ENCODE measurements around the gene POPDC2. TPM values are rescaled to one million over a fixed set of nuclear protein-coding genes. Genes with fewer than 3 reads are reported as not detected.

The POPDC2 gene
- total RNA-seq, 4 donors from 2014 or later, result 19.7 to 98.2 (median 67.6) TPM

DNA sequence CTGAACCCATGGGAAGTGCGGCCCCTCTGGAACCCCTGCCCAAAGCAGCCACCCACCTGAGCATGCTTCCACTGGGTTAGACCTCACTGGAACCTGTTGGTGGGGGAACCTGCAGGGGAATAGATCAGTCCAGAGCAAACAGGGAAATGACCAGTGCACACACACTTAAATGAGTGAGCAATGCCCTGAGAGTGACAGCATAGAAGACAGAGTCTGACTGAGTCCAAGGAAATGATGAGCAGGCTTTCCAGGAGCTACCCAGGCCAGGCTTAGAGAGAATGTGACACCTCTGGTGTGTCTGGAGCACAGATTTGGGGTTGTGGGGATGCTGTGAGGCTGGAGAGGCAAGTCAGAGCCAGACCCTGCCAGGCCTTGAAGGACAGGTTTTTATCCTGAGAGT, 34.2 kb downstream of the POPDC2 start:
- Histone ChIP-seq H3K36me3 (no peaks in the 10 kb centered on the region), H3K27ac (no peak overlapping the region), H3K4me1 (peaks cover 0 to 25% (median 11%) of the 10 kb centered on the region in 3 donors), H3K4me3 (no peak overlapping the region), H3K9me3 (no peaks in the 10 kb centered on the region), H3K27me3 (no peaks in the 10 kb centered on the region)
- TF ChIP-seq POLR2A (IDR thresholded peaks at IDR 0.05) (no peak), EP300 (IDR thresholded peaks at IDR 0.05) (no peak), POLR2AphosphoS5 (IDR thresholded peaks at IDR 0.05) (no peak)
- TF ChIP-seq, protein P1, sequence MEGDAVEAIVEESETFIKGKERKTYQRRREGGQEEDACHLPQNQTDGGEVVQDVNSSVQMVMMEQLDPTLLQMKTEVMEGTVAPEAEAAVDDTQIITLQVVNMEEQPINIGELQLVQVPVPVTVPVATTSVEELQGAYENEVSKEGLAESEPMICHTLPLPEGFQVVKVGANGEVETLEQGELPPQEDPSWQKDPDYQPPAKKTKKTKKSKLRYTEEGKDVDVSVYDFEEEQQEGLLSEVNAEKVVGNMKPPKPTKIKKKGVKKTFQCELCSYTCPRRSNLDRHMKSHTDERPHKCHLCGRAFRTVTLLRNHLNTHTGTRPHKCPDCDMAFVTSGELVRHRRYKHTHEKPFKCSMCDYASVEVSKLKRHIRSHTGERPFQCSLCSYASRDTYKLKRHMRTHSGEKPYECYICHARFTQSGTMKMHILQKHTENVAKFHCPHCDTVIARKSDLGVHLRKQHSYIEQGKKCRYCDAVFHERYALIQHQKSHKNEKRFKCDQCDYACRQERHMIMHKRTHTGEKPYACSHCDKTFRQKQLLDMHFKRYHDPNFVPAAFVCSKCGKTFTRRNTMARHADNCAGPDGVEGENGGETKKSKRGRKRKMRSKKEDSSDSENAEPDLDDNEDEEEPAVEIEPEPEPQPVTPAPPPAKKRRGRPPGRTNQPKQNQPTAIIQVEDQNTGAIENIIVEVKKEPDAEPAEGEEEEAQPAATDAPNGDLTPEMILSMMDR (IDR thresholded peaks at IDR 0.05), result no peak
- no peak for ATAC-seq
- 86 to 100% methylated on average over 1 of the region's 1 CpG for WGBS, 2 donors (ENCODE audit: low coverage in 1 of 2)

DNA sequence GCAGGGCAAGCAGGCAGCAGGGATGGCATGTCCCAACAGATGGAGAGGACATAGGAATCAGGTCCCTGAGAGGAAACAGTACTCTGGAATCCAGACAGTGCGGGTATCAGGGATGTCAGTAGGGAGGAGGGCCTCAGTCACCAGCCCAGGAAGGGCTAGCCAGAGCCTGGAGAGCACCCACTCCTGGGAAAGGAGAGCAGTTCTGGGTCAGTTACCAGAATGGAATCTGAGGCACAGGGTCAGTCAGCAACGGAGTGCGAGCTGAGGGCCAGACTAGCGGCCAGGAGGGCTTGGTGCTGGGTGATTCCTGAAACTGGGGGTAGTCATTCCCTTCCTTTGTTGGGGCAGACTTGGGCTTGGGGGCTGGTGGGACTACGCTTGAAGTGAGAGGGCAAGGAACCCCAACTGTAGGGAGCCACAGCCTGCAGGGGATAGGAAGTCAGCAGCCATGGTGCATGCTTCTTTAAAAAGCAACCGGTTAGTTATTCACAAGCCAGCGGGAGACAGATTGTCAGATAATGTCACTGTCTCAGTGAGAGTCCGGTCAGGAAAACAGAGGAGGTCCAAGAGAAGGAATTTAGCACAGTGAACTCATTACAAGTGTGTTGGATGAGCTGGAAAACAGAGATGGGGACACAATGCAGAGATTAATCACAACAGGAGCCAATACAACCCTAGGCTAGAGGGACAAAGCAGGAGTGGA, 34.8 kb downstream of the POPDC2 start:
- no peak for ATAC-seq
- no peak for TF ChIP-seq POLR2AphosphoS5 (IDR thresholded peaks at IDR 0.05)
- TF ChIP-seq, protein P1 (IDR thresholded peaks at IDR 0.05), result no peak
- TF ChIP-seq EP300 (IDR thresholded peaks at IDR 0.05), result no peak
- WGBS, 2 donors (ENCODE audit: low coverage in 1 of 2), result 65 to 70% methylated on average over 4 to 8 of the region's 8 CpGs
- H3K9me3 ChIP-seq, result no peaks in the 10 kb centered on the region
- peaks cover 0 to 19% (median 11%) of the 10 kb centered on the region in 3 donors for H3K4me1 ChIP-seq
- H3K27ac ChIP-seq, result no peak overlapping the region
- no peaks in the 10 kb centered on the region for H3K36me3 ChIP-seq
- H3K4me3 ChIP-seq, result no peak overlapping the region
- H3K27me3 ChIP-seq, result no peaks in the 10 kb centered on the region

DNA sequence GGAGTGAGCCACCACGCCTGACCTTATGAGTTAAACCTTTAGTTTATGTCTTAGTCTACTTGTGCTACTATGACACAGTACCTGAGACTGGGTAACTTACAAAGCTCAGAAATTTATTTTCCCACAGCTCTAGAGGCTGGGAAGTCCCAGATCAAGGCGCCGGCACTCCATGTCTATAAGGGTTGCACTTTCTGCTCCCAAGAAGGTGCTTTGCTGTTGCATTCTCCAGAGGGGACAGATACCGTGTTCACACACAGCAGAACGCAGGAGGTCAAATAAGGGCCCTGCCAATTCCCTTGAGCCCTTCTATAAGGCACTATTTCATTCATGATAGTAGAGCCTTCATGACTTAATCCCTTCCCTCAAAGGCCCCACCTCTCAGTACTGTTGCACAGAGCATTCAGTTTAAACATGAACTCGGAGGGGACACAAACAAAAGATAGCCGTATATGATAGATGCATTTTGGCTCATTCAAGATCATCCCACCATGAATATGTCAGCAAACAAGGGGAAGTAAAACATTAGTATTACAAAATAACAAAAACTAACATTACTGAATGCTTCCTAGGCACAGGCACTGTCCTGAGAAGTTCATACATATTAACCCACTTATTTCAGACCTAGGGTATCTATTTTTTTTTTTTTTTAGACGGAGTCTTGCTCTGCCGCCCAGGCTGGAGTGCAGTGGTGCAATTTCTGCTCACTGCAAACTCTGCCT, 36.2 kb downstream of the POPDC2 start:
- no peak overlapping the region for H3K4me3 ChIP-seq
- no peak overlapping the region for H3K27ac ChIP-seq
- TF ChIP-seq POLR2AphosphoS5 (IDR thresholded peaks at IDR 0.05), result no peak
- TF ChIP-seq, protein P1 (IDR thresholded peaks at IDR 0.05), result no peak
- no peak for TF ChIP-seq EP300 (IDR thresholded peaks at IDR 0.05)
- TF ChIP-seq POLR2A (IDR thresholded peaks at IDR 0.05), result no peak
- no peaks in the 10 kb centered on the region for H3K36me3 ChIP-seq
- 86 to 92% methylated on average over 5 to 7 of the region's 9 CpGs for WGBS, 2 donors (ENCODE audit: low coverage in 1 of 2)
- no peak for ATAC-seq
- H3K27me3 ChIP-seq, result no peaks in the 10 kb centered on the region
- peaks cover 0 to 6% (median 5%) of the 10 kb centered on the region in 3 donors for H3K4me1 ChIP-seq
- H3K9me3 ChIP-seq, result no peaks in the 10 kb centered on the region

DNA sequence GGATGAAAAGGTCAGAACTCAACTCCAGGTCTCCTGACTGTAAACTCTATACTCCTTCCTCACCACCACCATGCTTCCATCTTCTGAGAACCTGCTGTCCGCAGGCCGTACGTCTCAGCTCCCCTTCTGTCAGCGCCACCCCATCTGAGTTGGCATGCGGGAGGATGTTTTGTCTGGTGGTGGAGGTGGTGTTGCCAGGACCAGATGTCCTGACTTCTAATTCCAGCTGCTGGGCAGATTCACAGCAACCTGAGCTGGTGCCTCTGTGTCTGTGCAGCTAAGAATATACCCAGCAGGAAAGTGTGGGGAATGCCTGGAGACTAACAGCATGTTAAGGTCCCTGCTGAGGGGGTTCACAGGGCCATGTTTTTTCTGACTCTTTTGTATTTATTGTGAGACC, 39.5 kb downstream of the POPDC2 start:
- no peak overlapping the region for H3K27ac ChIP-seq
- 97 to 100% methylated on average over 2 to 4 of the region's 5 CpGs for WGBS, 2 donors (ENCODE audit: low coverage in 1 of 2)
- TF ChIP-seq EP300 (IDR thresholded peaks at IDR 0.05) (no peak), POLR2AphosphoS5 (IDR thresholded peaks at IDR 0.05) (no peak), POLR2A (IDR thresholded peaks at IDR 0.05) (no peak)
- TF ChIP-seq, protein P1 (IDR thresholded peaks at IDR 0.05), result no peak
- no peaks in the 10 kb centered on the region for H3K9me3 ChIP-seq
- no peaks in the 10 kb centered on the region for H3K36me3 ChIP-seq
- H3K27me3 ChIP-seq, result no peaks in the 10 kb centered on the region
- no peak for ATAC-seq
- no peak overlapping the region for H3K4me3 ChIP-seq
- H3K4me1 ChIP-seq, result no peaks in the 10 kb centered on the region

DNA sequence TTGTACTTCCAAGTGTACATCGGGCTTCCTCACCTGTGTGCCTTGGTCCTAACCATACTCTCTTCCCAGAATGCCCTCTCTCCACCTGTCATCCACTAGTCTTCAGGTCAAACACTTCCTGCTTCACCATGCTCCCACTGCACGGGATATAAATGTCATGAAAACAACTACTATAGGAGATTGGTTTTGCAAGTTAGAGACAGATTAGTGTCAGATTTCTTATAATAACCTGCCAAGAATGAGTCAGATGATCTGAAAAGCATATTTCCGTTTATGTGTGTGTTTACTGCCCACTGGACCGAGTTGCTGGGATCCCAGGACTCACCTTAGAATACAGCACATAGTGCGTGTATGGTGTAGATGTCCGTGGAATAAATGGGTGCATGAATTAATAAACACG, 41.3 kb downstream of the POPDC2 start:
- Histone ChIP-seq H3K4me3 (no peak overlapping the region), H3K27ac (no peak overlapping the region), H3K36me3 (no peaks in the 10 kb centered on the region), H3K4me1 (no peaks in the 10 kb centered on the region), H3K27me3 (no peaks in the 10 kb centered on the region), H3K9me3 (no peaks in the 10 kb centered on the region)
- TF ChIP-seq POLR2A (IDR thresholded peaks at IDR 0.05), result no peak
- TF ChIP-seq EP300 (IDR thresholded peaks at IDR 0.05), result no peak
- no peak for TF ChIP-seq POLR2AphosphoS5 (IDR thresholded peaks at IDR 0.05)
- TF ChIP-seq, protein P1 (IDR thresholded peaks at IDR 0.05), result no peak
- 61% methylated on average over 5 of the region's 7 CpGs; no CpG with 5 or more reads in 1 of the 2 donors for WGBS, 2 donors (ENCODE audit: low coverage in 1 of 2)
- no peak for ATAC-seq
